NT2/D1 (cell line): ENCODE results near the gene LAMC3.

Source experiments
- DNase-seq: peaks from one replicate; pipeline ENCODE4 v3.0.0-alpha.2; 2011; ENCODE audit warnings: low read depth, low spot score
- H3K27me3 ChIP-seq: 2 replicates; pipeline ENCODE4 v1.6.0; 2011; ENCODE audit warnings: mild to moderate bottlenecking; ENCODE audit not compliant: insufficient read length, insufficient read depth
- H3K36me3 ChIP-seq: 2 replicates; pipeline ENCODE4 v1.6.1; 2011; ENCODE audit warnings: mild to moderate bottlenecking, low read length, mixed read lengths; ENCODE audit not compliant: insufficient read depth, insufficient read length
- H3K4me1 ChIP-seq: 2 replicates; pipeline ENCODE4 v1.5.1; 2011; ENCODE audit not compliant: insufficient read depth, insufficient read length
- H3K4me3 ChIP-seq: 2 replicates; pipeline ENCODE4 v1.5.1; 2011; ENCODE audit warnings: low read depth; ENCODE audit not compliant: insufficient read length
- H3K9ac ChIP-seq: 2 replicates; pipeline ENCODE4 v1.6.0; 2011; ENCODE audit warnings: low read depth; ENCODE audit not compliant: insufficient read length
- H3K9me3 ChIP-seq: 2 replicates; pipeline ENCODE4 v1.5.1; 2011; ENCODE audit warnings: mild to moderate bottlenecking, low read length; ENCODE audit not compliant: insufficient read depth
- SUZ12 ChIP-seq: IDR thresholded peaks from 2 replicates; pipeline ENCODE4 v1.6.1; 2011; ENCODE audit not compliant: insufficient read length, insufficient read depth; ENCODE audit errors: extremely low read depth
- YY1 ChIP-seq: IDR thresholded peaks from 2 replicates; pipeline ENCODE4 v1.6.1; 2011; ENCODE audit not compliant: insufficient read length, insufficient read depth
- ZNF274 ChIP-seq: IDR thresholded peaks from 2 replicates; pipeline ENCODE4 v1.6.1; 2011; ENCODE audit warnings: mild to moderate bottlenecking, low read depth, low read length

The LAMC3 gene

GRCh38 chr9:131117762-131118145 is 108.8 kb downstream of the LAMC3 start:
- TF ChIP-seq ZNF274 (no peak), YY1 (no peak), SUZ12 (no peak)
- Histone ChIP-seq H3K9me3 (no peaks in the 10 kb centered on the region), H3K4me3 (no peak overlapping the region), H3K4me1 (peaks cover 3% of the 10 kb centered on the region), H3K27me3 (no peaks in the 10 kb centered on the region), H3K36me3 (peaks cover 69% of the 10 kb centered on the region), H3K9ac (no peak overlapping the region)
- DNase-seq, result no peak

DNA sequence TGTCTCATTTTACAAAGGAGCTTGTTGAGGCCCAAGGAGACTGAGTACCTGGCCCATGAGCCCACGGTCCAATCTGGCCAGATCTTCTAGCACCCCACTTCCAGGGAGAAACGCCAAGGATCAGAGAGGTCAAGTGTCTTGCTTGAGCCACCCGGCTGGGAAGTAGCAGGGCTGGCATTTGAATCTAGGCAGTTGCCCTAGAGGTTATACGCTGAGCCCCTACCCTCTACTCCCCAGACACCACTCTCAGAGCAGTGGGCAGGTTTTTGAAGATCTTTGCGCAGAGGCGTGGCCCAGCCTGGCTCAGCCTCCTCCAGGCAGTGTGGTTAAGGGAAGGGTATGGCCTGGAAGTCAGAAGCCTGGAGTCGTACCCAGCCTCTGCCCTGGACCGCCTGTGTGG is 110.6 kb downstream of the LAMC3 start:
- Histone ChIP-seq H3K36me3 (peaks cover 60% of the 10 kb centered on the region), H3K4me3 (no peak overlapping the region), H3K27me3 (no peaks in the 10 kb centered on the region), H3K9ac (no peak overlapping the region), H3K9me3 (no peaks in the 10 kb centered on the region), H3K4me1 (no peaks in the 10 kb centered on the region)
- no peak for DNase-seq
- TF ChIP-seq ZNF274 (no peak), SUZ12 (no peak), YY1 (no peak)

DNA sequence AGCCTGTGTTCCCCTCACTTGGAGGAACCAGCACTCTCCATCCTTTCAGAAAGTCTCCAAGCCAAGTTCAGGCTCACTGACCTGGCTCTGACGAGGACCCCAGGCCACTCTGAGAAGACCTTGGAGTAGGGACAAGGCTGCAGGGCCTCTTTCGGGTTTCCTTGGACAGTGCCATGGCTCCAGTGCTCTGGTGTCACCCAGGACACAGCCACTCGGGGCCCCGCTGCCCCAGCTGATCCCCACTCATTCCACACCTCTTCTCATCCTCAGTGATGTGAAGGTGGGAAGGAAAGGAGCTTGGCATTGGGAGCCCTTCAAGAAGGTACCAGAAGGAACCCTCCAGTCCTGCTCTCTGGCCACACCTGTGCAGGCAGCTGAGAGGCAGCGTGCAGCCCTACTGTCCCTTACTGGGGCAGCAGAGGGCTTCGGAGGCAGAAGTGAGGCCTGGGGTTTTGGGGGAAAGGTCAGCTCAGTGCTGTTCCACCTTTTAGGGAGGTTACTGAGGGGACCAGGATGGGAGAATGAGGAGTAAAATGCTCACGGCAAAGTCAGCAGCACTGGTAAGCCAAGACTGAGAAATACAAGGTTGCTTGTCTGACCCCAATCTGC is 111.8 kb downstream of the LAMC3 start:
- peaks cover 57% of the 10 kb centered on the region for H3K36me3 ChIP-seq
- H3K9ac ChIP-seq, result no peak overlapping the region
- no peaks in the 10 kb centered on the region for H3K27me3 ChIP-seq
- no peaks in the 10 kb centered on the region for H3K9me3 ChIP-seq
- H3K4me3 ChIP-seq, result no peak overlapping the region
- no peaks in the 10 kb centered on the region for H3K4me1 ChIP-seq
- no peak for DNase-seq
- TF ChIP-seq SUZ12, result no peak
- no peak for TF ChIP-seq YY1
- no peak for TF ChIP-seq ZNF274

DNA sequence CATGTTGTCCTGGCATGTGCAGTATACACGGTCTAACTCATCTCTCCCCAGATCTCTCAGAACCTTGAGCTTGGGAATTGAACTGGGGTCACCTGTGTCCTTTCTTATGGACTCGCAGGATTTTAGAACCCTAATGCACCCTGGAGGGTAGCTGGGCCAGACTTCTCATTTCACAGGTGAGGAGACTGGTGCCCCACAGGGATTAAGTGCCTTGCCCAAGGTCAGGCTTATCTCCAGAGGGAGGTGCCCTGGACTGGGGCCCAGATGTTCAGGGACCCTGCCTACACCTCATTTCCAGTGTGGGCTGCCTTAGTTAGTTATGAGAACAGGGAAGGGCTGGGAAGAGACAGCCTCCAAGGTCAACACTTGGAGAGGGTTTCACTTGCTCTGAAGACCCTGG is 112.4 kb downstream of the LAMC3 start:
- Histone ChIP-seq H3K4me3 (no peak overlapping the region), H3K27me3 (no peaks in the 10 kb centered on the region), H3K9me3 (no peaks in the 10 kb centered on the region), H3K4me1 (no peaks in the 10 kb centered on the region), H3K36me3 (peaks cover 57% of the 10 kb centered on the region), H3K9ac (no peak overlapping the region)
- DNase-seq, result no peak
- TF ChIP-seq ZNF274, result no peak
- TF ChIP-seq SUZ12, result no peak
- no peak for TF ChIP-seq YY1

DNA sequence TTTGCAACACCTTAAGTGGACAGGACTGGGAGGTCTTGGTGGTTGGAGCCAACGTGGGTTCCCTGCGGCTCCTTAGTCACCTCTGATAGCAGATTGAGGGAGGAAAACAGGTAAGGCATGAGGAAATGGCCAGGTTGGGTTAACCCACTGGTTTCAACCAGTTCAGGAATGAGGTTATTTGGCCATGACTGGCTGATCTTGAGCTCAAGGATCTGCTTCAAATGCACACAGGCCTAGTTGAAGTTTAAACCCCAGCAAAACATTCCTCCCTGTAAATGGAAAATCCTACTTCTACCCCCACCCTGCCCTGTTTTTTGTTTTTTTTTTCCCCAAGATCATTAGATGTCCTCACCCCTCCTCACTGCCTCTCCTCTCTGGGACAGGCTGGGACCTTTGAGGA is 113.2 kb downstream of the LAMC3 start:
- peaks cover 57% of the 10 kb centered on the region for H3K36me3 ChIP-seq
- no peak overlapping the region for H3K9ac ChIP-seq
- no peak overlapping the region for H3K4me3 ChIP-seq
- H3K27me3 ChIP-seq, result no peaks in the 10 kb centered on the region
- DNase-seq, result no peak
- TF ChIP-seq SUZ12 (no peak), YY1 (no peak), ZNF274 (no peak)
- no peaks in the 10 kb centered on the region for H3K9me3 ChIP-seq
- no peaks in the 10 kb centered on the region for H3K4me1 ChIP-seq

DNA sequence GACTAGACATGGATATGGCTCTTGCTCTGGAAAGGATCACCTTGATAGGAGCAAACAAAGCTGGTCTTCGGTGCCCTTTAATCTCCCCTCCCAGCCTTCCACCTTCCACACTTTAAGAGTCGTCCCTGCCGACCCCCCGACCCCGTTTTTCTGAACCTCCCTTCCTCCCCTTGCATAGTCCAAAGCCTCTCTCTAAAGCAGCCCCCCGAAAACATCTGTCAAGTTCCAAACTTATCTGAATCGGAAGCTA is 116.0 kb downstream of the LAMC3 start:
- no peak for DNase-seq
- peaks cover 60% of the 10 kb centered on the region for H3K36me3 ChIP-seq
- no peaks in the 10 kb centered on the region for H3K4me1 ChIP-seq

GRCh38 chr9:131125288-131126058 is 116.5 kb downstream of the LAMC3 start, which contains the start of gene NUP214:
Gene NUP214 (plus strand): TSS chr9:131125586. CDS start chr9:131125705, 119 bp downstream.
- H3K9ac ChIP-seq, result peak within 1 kb of the TSS; percentile 96
- H3K9me3 ChIP-seq, result no peaks in the 10 kb centered on the region
- H3K4me1 ChIP-seq, result no peaks in the 10 kb centered on the region
- TF ChIP-seq ZNF274 (no peak), YY1 (peak; percentile 20), SUZ12 (no peak)
- H3K27me3 ChIP-seq, result no peaks in the 10 kb centered on the region
- H3K4me3 ChIP-seq, result peak within 1 kb of the TSS; percentile 97
- H3K36me3 ChIP-seq, result peaks cover 59% of the 10 kb centered on the region
- peak; percentile 98 for DNase-seq

More for the DNA sequence above, 116.0 kb downstream of the LAMC3 start:
- Histone ChIP-seq H3K4me3 (peak overlapping the region; percentile 97), H3K9me3 (no peaks in the 10 kb centered on the region), H3K9ac (peak overlapping the region; percentile 96), H3K27me3 (no peaks in the 10 kb centered on the region)
- no peak for TF ChIP-seq ZNF274
- TF ChIP-seq SUZ12, result no peak
- TF ChIP-seq YY1, result no peak

GRCh38 chr9:131126059-131126426 is 117.1 kb downstream of the LAMC3 start:
- no peaks in the 10 kb centered on the region for H3K4me1 ChIP-seq
- no peaks in the 10 kb centered on the region for H3K27me3 ChIP-seq
- H3K4me3 ChIP-seq, result peak overlapping the region; percentile 97
- H3K36me3 ChIP-seq, result peaks cover 59% of the 10 kb centered on the region
- H3K9ac ChIP-seq, result peak overlapping the region; percentile 96
- DNase-seq, result no peak
- H3K9me3 ChIP-seq, result no peaks in the 10 kb centered on the region
- TF ChIP-seq ZNF274 (no peak), SUZ12 (no peak), YY1 (no peak)
